SIG-M5 (cell line): ENCODE results near the gene PPP1R16B.
"Not testable (repeated sequence)": the region's sequence is repeated elsewhere in the genome, so short reads cannot be mapped to it uniquely, and the experiment has no call there.

Experiments used
- DNase-seq: peaks from one replicate; lab custom pipeline; 2025; lab: John Stamatoyannopoulos, UW

Gene PPP1R16B

GRCh38 chr20:38935285-38935684, 129.8 kb downstream of the PPP1R16B start:
- no peak for DNase-seq

DNA sequence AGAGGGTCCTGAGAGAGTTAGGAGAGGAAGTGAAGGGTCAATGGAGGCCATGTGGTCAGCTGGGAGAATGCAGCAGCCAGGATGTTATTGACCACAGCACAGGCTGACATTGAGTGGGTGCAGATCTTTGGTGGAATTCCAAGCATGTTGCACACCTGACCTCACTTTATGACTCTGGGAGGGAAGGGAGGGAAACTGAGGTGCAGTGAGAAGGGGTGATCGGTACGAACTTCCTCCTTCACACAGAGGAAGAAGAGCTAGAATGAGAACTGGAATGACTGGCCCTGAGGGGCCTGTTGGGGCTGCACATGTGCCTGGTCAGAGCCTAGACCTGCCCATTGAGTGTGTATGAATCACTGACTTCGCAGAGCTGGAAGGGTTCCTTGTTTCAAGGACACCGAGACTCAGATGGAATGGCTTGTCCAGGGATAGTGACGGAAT, 130.5 kb downstream of the PPP1R16B start:
- no peak for DNase-seq

DNA sequence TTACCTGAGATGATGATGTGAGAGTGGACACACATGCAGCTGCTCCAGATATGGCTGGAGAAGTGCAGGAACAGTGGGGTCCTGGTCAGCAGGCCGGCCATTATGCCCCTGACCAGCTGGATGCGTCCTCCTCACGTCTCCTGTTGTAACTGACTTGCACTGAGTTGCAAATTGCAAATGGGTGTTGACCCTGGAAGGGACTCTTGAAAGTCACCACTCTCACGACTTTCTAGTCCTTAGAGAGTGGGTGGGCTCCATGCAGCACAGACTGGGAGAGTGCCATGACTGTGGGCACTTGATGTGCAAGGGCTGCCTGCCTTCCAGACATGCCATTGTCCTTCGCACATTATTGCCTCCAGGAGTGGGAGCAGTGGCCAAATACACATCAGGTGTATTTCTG, 131.5 kb downstream of the PPP1R16B start:
- no peak for DNase-seq

DNA sequence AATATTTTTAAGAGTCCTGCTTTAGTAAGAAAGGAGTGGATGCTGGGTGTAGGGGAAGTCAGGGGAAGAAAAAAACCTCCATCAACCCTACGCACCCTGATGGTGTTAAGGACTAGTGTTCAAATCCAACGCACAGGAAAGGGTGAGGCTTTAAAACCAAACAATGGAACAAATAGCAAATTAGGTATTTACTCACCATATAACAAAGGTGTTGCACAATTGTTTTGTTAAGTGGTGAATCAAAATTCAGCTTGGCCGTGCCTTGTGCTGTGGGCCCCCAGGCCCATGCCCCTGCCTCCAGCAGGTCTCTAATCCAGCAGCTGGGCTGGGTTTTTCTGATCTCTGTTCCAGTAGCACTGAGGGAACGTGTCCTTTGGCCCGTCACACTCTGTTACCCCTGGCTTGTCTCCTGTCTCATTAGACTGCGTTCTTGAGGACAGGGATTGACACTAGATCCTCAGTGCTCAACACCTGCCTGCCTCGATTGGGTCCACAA, 132.5 kb downstream of the PPP1R16B start:
- no peak for DNase-seq

- no peak for DNase-seq
Observed at GRCh38 chr20:38939686-38940085, 134.2 kb downstream of the PPP1R16B start.

DNA sequence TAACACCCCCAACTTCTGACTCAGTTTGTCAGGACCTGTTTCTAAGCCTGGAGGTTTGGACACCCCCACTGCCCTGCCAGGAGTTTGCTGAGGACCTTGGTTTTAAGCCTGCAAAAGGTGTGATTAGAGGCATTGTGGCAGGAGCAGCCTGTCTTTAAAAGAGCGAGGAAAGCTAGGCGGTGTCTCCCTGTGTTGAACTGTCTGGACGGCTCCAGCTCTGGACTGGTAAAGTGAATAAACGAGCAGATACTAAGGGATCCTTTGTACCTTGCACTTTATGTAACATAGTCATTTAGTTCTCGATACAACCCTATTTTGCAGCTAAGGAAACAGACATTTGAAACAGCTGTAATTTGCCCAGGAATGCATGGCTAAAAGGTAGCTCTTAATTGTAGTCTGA, 135.1 kb downstream of the PPP1R16B start:
- no peak for DNase-seq

DNA sequence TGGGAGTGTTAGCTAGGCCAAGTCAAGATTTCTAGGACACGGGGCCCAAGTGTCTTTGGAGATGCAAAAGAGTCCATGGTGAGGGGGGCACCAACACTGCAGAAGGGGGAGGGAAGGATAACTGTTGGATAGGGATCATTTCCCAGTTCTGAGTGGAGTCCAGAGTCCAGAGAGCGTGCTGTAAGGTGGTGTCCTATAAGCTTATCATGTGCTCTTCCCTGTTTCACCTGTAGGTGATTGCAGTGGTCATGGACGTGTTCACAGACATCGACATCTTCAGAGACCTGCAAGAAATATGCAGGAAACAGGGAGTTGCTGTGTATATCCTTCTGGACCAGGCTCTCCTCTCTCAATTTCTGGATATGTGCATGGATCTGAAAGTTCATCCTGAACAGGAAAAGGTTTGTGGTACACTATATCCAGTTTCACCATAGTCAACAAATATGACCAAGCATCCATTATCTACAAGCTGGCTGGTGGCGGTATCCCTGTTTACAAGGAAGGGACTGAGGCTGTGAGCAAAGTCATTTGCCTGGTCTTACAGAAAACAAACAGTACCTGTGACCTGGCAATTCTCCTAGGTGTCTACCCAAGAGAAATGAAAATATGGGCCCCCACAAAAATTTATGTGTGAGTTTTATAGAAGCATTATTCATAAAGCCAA, 136.4 kb downstream of the PPP1R16B start:
- DNase-seq: no peak

GRCh38 chr20:38945012-38945411, 139.5 kb downstream of the PPP1R16B start:
- no peak for DNase-seq

DNA sequence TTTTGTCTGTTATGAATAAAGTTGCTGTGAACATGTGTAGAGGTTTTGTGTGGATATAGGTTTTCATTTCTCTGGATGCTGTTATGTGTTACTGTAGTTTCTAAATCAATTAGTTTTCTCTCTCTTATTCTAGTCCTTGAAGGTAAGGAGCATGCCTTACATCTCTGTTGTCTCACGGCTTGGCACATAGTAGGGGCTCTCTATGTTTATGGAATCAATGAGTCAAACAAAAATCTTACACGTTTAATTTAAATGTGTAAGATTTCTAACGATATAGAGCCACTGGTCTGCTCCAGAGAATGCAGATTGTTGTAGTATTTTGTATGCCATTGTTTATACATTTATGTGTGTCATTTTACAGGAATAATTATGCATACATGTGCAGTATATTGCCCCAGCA, 141.3 kb downstream of the PPP1R16B start:
- DNase-seq: no peak

- DNase-seq: no peak
Observed at GRCh38 chr20:38947931-38948362, 142.4 kb downstream of the PPP1R16B start.

- no peak for DNase-seq
Observed at GRCh38 chr20:38950254-38950653, 144.8 kb downstream of the PPP1R16B start.

GRCh38 chr20:38951611-38952010, 146.1 kb downstream of the PPP1R16B start:
- DNase-seq: no peak

DNA sequence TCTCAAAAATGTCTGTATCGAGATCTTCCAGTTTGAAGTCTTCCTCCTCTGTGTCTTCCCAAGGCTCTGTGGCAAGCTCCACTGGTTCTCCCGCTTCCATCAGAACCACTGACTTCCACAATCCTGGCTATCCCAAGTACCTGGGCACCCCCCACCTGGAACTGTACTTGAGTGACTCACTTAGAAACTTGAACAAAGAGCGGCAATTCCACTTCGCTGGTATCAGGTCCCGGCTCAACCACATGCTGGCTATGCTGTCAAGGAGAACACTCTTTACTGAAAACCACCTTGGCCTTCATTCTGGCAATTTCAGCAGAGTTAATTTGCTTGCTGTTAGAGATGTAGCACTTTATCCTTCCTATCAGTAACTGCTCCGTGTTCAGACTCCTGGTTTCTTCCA, 146.7 kb downstream of the PPP1R16B start:
- DNase-seq: no peak

GRCh38 chr20:38953630-38954340, 148.3 kb downstream of the PPP1R16B start:
- no peak for DNase-seq

DNA sequence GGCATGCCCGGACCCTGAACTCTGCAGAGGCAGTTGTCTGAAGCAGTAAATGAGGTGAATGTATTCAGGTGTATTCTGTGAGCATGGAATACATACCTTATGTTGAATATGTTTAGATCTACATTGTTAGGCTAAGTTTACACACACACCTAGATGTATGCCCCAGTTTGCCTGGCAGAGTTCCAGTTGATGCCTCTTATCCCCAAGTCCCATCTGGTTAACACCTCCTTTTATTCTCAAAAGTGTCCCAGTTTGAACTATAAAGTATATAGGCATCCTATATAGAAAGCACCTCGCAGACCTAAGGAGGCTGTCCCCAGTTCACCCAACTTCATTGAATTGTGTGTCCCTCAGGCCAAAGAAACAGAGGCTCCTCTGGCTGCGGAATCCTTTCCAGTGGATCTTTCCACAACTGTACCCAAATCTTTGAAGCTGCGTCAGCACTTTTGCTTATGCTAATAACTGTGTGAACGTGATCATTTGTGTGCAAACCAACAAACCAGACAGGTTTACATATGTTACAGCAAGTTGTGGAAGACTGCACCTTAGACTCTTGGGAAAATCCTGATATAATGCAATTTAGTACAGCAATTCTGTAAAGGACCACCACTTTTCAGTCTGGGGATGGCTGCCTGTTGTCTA, 151.9 kb downstream of the PPP1R16B start:
- DNase-seq: no peak

- DNase-seq: no peak
Observed at GRCh38 chr20:38957915-38958485, 152.5 kb downstream of the PPP1R16B start.

DNA sequence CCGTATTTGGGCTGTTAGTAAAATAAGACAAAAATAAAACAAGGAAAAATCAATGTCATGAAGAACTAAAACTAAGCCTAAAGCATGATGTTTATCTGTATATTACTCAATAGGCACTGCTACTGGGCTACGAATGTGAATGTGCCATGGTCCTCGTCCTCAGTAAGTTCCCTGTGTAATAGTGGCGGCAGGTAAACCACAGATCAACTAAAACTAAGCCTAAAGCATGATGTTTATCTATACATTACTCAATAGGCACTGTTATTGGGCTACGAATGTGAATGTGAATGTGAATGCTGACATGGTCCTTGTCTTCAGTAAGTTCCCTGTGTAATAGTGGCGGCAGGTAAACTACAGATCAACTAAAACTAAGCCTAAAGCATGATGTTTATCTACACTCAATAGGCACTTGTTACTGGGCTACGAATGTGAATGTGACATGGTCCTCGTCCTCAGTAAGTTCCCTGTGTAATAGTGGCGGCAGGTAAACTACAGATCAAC, 154.7 kb downstream of the PPP1R16B start:
- not testable (repeated sequence) for DNase-seq

DNA sequence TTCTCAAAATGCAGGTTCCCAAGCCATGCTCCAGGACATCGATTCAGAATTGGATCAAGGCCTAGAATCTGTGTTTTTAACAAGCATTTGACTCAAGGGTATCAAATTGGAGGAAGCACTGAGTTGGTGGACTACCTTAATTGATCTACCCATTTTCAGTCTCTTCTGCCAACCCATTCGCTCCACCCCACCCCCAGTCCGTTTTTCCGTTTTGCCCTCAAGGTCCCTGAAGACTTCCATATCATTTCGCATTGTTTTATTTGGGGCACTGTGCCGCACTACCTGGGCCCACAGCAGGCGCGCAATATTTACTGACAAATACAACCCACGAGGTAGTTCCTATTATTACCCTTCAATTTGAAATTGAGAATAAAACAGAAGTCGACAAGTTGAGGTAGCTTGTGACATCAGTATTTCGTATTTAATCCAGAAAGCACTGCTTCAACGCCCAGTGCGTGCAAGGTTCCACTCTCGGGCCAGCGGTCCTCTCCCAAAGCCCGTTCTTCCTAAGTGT, 156.1 kb downstream of the PPP1R16B start:
- no peak for DNase-seq

- peak; percentile 84 for DNase-seq
Observed at GRCh38 chr20:38962044-38962927, 156.8 kb downstream of the PPP1R16B start, which contains the start of gene DHX35. Gene DHX35, plus strand, starts transcription at chr20:38962344. Its CDS starts 24 bp downstream, at chr20:38962368.

- DNase-seq: peak; percentile 9
Observed at GRCh38 chr20:38962928-38963401, 157.5 kb downstream of the PPP1R16B start.

- no peak for DNase-seq
Observed at GRCh38 chr20:38963745-38964144, 158.2 kb downstream of the PPP1R16B start.
